ENCODE results near the gene FBXW7.

The FBXW7 gene

GRCh38 chr4:152327606-152328453 lies 208.1 kb downstream of the FBXW7 start:
- no peak for DNase-seq (ENCODE audit: low read depth)
- TF ChIP-seq, protein P1, sequence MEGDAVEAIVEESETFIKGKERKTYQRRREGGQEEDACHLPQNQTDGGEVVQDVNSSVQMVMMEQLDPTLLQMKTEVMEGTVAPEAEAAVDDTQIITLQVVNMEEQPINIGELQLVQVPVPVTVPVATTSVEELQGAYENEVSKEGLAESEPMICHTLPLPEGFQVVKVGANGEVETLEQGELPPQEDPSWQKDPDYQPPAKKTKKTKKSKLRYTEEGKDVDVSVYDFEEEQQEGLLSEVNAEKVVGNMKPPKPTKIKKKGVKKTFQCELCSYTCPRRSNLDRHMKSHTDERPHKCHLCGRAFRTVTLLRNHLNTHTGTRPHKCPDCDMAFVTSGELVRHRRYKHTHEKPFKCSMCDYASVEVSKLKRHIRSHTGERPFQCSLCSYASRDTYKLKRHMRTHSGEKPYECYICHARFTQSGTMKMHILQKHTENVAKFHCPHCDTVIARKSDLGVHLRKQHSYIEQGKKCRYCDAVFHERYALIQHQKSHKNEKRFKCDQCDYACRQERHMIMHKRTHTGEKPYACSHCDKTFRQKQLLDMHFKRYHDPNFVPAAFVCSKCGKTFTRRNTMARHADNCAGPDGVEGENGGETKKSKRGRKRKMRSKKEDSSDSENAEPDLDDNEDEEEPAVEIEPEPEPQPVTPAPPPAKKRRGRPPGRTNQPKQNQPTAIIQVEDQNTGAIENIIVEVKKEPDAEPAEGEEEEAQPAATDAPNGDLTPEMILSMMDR (IDR thresholded peaks at IDR 0.05; ENCODE audit: low read length, missing control alignments), result no peak
- no peak overlapping the region for H3K4me3 ChIP-seq (replicated peaks; ENCODE audit: low read depth, low read length)

DNA sequence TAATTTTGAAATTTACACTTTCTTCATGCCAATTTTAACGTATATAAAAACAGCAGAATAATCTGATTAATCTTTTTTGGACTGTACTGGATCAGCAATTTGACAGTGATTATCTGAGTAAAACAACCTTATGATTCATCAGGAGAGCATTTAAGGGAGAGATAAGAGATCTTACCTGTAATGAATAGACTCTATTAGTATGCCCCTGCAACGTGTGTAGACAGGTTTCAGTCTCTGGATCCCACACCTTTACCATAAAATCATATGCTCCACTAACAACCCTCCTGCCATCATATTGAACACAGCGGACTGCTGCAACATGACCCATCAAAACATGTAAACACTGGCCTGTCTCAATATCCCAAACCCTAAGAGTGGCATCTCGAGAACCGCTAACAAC lies 210.1 kb downstream of the FBXW7 start:
- TF ChIP-seq, protein P1 (IDR thresholded peaks at IDR 0.05; ENCODE audit: low read length, missing control alignments), result no peak
- DNase-seq (ENCODE audit: low read depth), result no peak
- H3K4me3 ChIP-seq (replicated peaks; ENCODE audit: low read depth, low read length), result no peak overlapping the region

- TF ChIP-seq, protein P1 (IDR thresholded peaks at IDR 0.05; ENCODE audit: low read length, missing control alignments), result no peak
- DNase-seq (ENCODE audit: low read depth), result no peak
- no peak overlapping the region for H3K4me3 ChIP-seq (replicated peaks; ENCODE audit: low read depth, low read length)
These were observed 212.7 kb downstream of the FBXW7 start for GRCh38 chr4:152323221-152323620.

GRCh38 chr4:152322656-152323055 lies 213.2 kb downstream of the FBXW7 start:
- TF ChIP-seq, protein P1 (IDR thresholded peaks at IDR 0.05; ENCODE audit: low read length, missing control alignments), result no peak
- no peak overlapping the region for H3K4me3 ChIP-seq (replicated peaks; ENCODE audit: low read depth, low read length)
- no peak for DNase-seq (ENCODE audit: low read depth)

GRCh38 chr4:152321923-152322322 lies 214.0 kb downstream of the FBXW7 start:
- TF ChIP-seq, protein P1 (IDR thresholded peaks at IDR 0.05; ENCODE audit: low read length, missing control alignments), result no peak
- DNase-seq (ENCODE audit: low read depth), result no peak
- H3K4me3 ChIP-seq (replicated peaks; ENCODE audit: low read depth, low read length), result no peak overlapping the region

GRCh38 chr4:152321398-152321797 lies 214.5 kb downstream of the FBXW7 start:
- H3K4me3 ChIP-seq (replicated peaks; ENCODE audit: low read depth, low read length), result no peak overlapping the region
- DNase-seq (ENCODE audit: low read depth), result no peak
- TF ChIP-seq, protein P1 (IDR thresholded peaks at IDR 0.05; ENCODE audit: low read length, missing control alignments), result no peak

- H3K4me3 ChIP-seq (replicated peaks; ENCODE audit: low read depth, low read length), result no peak overlapping the region
- DNase-seq (ENCODE audit: low read depth), result peak; percentile 8
- TF ChIP-seq, protein P1 (IDR thresholded peaks at IDR 0.05; ENCODE audit: low read length, missing control alignments), result no peak
These were observed 218.9 kb downstream of the FBXW7 start for GRCh38 chr4:152316969-152317368.

Data from fibroblast of pulmonary artery (primary cell).